Upper lobe of right lung (tissue), 1 donor: ENCODE results near the gene MLLT6. TPM values are rescaled to one million over a fixed set of nuclear protein-coding genes. Genes with fewer than 3 reads are reported as not detected.

Experiments used
- ATAC-seq: fragments of 200-7000 bp; cut with Tn5 transposase; one replicate; pipeline ENCODE4 v1.9.1; 2020; ENCODE audit warnings: mild to moderate bottlenecking, moderate library complexity
- DNase-seq: peaks from one replicate; pipeline ENCODE4 v3.0.0-alpha.2; 2020
- H3K27ac ChIP-seq: fragments of 200-600 bp; one replicate; pipeline ENCODE4 v1.8.0; 2022
- H3K27me3 ChIP-seq: fragments of 200-600 bp; one replicate; pipeline ENCODE4 v1.8.0; 2022; ENCODE audit warnings: mild to moderate bottlenecking
- H3K36me3 ChIP-seq: fragments of 200-600 bp; one replicate; pipeline ENCODE4 v1.8.0; 2022
- H3K4me1 ChIP-seq: fragments of 200-600 bp; one replicate; pipeline ENCODE4 v1.8.0; 2022
- H3K4me3 ChIP-seq: fragments of 200-600 bp; one replicate; pipeline ENCODE4 v1.8.0; 2022; ENCODE audit warnings: mild to moderate bottlenecking
- H3K9me3 ChIP-seq: fragments of 200-600 bp; one replicate; pipeline ENCODE4 v1.8.0; 2022
- intact Hi-C: fragments of 100-400 bp; cut with DNase I; formaldehyde crosslinking; loops from one replicate; pipeline ENCODE4 v1.11.0; 2022
- total RNA-seq: library from RNA; stranded (reverse); fragmentation: NEBNext Ultra II Directional; extraction: Animal tissue kit (Norgen Biotek cat#: 25700); gene quantifications from one replicate; pipeline ENCODE4 v1.2.1, GENCODE V29; 2021
- TF ChIP-seq, protein P1 (sequence below): fragments of 200-600 bp; IDR thresholded peaks from one replicate; pipeline ENCODE4 v1.8.0; 2022; ENCODE audit warnings: antibody characterized with exemption
- donor health status: DM: no; HTN: yes; CAD: no; lungs with severe emphysema.

MLLT6 gene
- total RNA-seq, 1 donor from 2014 or later: 133 TPM

DNA sequence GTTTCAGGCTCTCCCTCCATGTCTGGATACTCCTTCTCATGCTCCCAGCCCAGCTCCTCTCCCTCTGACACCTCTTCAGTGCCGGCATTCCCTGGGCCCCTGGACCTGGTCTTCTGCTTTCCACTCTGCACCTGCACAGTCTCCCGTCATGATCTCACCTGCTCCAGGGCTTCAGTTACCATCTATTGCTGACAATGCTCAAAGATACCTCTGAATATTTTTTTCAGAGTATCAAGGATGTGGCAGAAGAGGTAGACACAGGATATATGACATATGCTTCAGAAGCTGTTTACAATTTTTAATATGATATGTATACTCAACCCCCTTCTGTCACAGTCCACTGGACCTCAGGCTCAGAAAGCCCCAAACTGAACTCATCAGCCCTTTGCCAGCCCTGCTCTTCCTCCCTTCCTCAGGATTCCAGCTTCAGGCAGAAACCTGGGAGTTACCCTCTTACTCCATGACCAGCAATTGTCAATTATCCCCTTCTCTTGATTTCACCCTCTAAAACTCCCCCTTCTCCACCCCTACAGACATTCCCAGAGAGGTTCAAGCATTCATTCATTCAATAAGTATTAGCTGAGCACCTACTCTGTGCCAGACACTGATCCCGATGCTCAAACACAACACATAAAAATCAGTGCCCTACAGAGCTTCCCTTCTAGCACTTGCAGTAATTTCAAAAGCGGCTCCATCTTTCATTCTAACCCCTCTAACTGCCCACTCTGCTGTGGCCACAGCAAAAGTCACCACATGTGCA lies 7.8 kb upstream of the MLLT6 start:
- Histone ChIP-seq H3K9me3 (no peaks in the 10 kb centered on the region), H3K27ac (no peak overlapping the region), H3K27me3 (no peaks in the 10 kb centered on the region), H3K4me3 (no peak overlapping the region), H3K4me1 (peaks cover 32% of the 10 kb centered on the region), H3K36me3 (no peaks in the 10 kb centered on the region)
- TF ChIP-seq, protein P1, sequence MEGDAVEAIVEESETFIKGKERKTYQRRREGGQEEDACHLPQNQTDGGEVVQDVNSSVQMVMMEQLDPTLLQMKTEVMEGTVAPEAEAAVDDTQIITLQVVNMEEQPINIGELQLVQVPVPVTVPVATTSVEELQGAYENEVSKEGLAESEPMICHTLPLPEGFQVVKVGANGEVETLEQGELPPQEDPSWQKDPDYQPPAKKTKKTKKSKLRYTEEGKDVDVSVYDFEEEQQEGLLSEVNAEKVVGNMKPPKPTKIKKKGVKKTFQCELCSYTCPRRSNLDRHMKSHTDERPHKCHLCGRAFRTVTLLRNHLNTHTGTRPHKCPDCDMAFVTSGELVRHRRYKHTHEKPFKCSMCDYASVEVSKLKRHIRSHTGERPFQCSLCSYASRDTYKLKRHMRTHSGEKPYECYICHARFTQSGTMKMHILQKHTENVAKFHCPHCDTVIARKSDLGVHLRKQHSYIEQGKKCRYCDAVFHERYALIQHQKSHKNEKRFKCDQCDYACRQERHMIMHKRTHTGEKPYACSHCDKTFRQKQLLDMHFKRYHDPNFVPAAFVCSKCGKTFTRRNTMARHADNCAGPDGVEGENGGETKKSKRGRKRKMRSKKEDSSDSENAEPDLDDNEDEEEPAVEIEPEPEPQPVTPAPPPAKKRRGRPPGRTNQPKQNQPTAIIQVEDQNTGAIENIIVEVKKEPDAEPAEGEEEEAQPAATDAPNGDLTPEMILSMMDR: no peak
- DNase-seq (no peak), ATAC-seq (no peak)
- intact Hi-C loops: no loop called here

DNA sequence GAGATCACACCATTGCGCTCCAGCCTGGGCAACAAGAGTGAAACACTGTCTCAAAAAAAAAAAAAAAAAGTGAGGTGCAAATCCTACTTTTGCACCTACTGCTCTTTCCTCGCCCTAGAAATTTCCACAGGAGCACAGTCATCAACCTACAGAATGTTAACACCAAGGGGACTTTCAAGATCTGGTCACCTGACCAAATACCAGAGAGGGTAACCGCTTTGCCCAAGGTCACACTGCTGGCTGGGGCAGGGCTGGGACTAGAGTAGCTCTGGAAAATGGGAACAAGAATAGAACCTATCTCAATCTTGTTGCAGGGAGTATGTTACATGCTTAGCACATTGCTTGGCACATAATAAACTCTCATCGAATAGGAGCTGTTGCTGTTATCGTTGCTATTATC lies 6.3 kb upstream of the MLLT6 start:
- H3K4me1 ChIP-seq: peaks cover 35% of the 10 kb centered on the region
- H3K36me3 ChIP-seq: no peaks in the 10 kb centered on the region
- no peaks in the 10 kb centered on the region for H3K9me3 ChIP-seq
- no peaks in the 10 kb centered on the region for H3K27me3 ChIP-seq
- no peak overlapping the region for H3K27ac ChIP-seq
- DNase-seq: no peak
- no peak overlapping the region for H3K4me3 ChIP-seq
- intact Hi-C loops: no loop called here
- TF ChIP-seq, protein P1: no peak
- no peak for ATAC-seq

DNA sequence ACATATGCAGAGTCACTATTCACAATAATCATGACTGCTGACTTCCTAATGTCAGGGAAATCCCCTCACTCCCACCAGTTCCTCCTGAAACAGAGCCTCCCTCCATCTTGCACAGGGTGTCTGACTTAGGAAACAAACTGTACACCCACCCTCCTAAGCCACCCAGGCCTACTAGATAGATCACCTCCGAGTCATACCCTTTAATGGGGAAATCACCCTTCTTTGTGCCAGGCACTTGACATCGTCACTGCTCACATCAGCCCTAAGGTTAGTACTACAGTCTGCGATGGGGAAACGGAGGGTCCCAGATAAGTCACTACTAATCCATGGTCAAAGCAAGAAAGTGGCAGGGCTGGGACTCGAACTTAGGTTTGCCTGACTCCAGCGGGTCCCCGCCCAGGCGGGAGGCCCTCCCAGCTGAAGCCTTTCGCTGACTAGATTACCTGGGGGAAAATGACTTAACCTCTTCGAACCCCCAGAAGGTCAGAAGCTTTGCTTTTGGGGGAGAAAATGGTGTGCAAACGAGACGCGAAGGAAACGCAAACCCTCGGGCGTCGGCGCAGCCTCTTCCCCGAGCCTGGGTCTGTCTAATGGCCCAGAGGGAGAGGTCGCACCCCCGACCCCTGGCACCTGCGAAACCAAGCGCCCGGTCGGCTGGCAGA lies 3.4 kb upstream of the MLLT6 start:
- H3K27me3 ChIP-seq: no peaks in the 10 kb centered on the region
- H3K9me3 ChIP-seq: no peaks in the 10 kb centered on the region
- DNase-seq: no peak
- peak overlapping the region; percentile 98 for H3K27ac ChIP-seq
- TF ChIP-seq, protein P1: no peak
- intact Hi-C loops: no loop called here
- H3K4me3 ChIP-seq: peak overlapping the region; percentile 97
- no peaks in the 10 kb centered on the region for H3K36me3 ChIP-seq
- ATAC-seq: peak; percentile 18
- peaks cover 26% of the 10 kb centered on the region for H3K4me1 ChIP-seq

DNA sequence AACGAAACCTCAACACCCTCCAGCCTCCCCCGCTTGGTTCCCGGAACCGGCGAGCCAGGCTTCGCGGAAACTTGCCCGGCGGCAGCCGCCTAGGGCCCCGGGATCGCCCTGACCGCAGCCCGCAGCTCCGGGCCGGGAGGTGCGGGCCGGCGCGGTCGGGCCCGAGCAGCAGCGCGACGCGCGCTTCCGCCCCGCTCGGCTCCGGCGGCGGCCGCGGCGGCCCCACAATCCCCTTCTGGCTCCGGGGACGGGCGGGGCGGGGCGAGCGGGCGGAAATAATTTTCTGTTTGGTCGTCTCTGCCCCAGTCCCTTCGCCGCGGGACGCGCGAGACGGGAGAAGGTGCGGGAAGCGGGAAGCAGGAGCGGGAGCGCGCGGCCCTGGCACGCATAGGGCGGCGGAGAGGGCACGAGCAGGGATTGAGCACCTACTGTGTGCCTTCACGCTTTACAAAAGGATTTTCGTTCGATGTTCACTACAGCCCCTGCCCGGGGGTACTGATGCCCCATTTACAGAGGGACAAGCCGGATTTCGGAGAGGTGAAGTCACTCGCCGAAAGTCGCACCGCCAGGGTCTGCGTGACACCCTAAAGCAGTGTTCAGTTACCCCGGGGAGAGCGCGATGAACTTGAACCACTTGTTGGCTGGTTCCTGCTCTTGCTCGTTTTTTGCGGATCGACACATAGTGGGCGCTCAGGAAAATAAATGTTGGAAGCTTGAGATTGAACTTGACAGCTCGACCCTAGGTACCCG lies 2.7 kb upstream of the MLLT6 start:
- ATAC-seq (peak; percentile 73), DNase-seq (peak; percentile 95)
- TF ChIP-seq, protein P1: no peak
- Histone ChIP-seq H3K4me1 (peaks cover 33% of the 10 kb centered on the region), H3K4me3 (peak overlapping the region; percentile 97), H3K27ac (peak overlapping the region; percentile 98), H3K36me3 (no peaks in the 10 kb centered on the region), H3K9me3 (no peaks in the 10 kb centered on the region), H3K27me3 (no peaks in the 10 kb centered on the region)
- intact Hi-C loops: no loop called here

DNA sequence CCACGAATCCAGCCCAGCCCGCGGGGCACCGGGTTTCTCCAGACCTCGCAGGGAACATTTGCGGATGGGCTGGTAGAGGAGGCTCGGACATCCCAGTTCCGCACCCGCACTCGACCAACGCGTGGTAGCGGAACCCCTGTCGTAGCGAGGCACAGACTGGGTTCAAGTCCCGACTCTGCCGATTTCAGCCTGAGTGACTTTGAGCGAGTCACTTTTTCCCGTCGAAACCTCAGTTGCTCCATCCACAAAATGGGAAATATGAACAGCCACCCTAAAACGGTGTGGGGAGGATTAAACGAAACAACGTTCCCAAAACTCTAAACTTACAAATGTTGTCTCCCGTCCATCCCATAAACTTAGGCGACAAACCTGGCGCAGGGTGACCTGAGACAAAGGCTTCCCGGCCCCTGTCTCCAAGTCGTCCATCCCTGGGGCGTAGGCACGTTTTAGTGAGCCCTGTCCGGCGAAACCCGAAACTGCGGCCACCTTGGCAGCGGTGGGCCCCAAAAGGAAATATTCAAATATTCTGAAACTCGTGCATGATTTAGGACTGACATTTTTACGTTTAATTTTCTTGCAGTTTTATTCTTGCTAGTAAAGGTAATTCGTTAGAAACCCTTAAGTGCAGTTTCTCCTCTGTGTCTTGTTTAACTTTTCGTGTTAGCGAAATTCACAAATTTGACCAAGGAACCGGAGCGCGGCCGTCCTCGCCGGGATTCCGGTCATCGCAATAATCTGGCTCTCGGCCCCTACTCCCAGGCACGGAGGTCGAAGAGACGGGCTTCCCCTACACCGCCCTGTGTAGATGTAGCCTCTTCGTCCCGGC lies 1.9 kb upstream of the MLLT6 start:
- H3K27me3 ChIP-seq: no peaks in the 10 kb centered on the region
- peak overlapping the region; percentile 97 for H3K4me3 ChIP-seq
- ATAC-seq (no peak), DNase-seq (peak; percentile 71)
- no peaks in the 10 kb centered on the region for H3K36me3 ChIP-seq
- peak overlapping the region; percentile 98 for H3K27ac ChIP-seq
- peaks cover 39% of the 10 kb centered on the region for H3K4me1 ChIP-seq
- TF ChIP-seq, protein P1: no peak
- H3K9me3 ChIP-seq: no peaks in the 10 kb centered on the region
- intact Hi-C loops: no loop called here
